ENCODE data around the gene DDX54.

DNA sequence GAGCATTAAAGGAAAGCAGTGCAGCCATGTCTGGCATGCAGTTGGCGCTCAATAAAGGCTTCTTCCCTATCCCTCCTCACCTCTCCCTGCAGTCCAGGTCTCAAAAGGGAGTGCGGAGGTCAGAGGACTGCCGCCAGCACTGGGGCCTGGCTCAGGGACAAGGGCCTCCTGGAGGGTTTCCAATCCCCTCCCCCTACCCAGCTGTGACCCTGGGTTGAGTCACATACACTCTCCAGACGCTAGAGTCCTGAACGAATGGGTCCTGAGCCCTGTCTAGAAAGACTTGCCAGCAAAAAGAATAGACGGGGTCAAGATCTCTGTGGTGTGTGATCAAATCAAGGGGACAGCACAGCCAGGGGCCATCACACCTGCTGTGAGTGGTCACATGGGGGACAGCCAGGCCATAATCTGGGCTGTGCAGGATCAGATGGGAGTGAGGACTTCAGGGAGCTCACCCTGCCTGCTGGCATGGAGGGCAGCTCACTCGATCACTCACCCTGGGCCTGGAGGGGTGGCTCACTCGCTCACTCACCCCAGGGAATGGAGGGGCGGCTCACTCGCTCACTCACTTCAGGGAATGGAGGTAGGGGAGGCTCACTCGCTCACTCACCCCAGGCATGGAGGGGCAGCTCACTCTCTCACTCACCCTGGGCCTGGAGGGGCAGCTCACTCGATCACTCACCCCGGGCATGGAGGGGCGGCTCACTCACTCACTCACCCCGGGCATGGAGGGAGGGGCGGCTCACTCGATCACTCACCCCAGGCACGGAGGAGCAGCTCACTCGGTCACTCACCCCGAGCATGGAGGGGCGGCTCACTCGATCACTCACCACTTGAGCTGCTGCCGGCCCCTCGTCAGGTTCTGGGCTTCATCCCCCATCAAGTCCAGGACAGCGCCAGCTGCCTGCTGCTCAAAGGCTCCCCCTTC, 22.9 kb downstream of the DDX54 start:
- TF ChIP-seq REST (IDR thresholded peaks at IDR 0.05; ENCODE audit: insufficient read depth in 1 of 2, low read depth in 2 of 2, low read length in 1 of 2), result no peak
- no peak for TF ChIP-seq CTCF (IDR thresholded peaks at IDR 0.05)
- no peak for TF ChIP-seq POLR2AphosphoS5 (IDR thresholded peaks at IDR 0.05; ENCODE audit: low read depth, low read length)
